Activated CD8-positive, alpha-beta memory T cell treated with anti-CD3 and anti-CD28 coated beads, Interleukin-2, amount 50 U/mL, for 24 hours (primary cell): ENCODE results near the gene SRSF8.

Source experiments
- DNase-seq: peaks from one replicate; pipeline ENCODE4 v3.0.0-alpha.2; 2020; ENCODE audit errors: extremely low read depth

Gene SRSF8

DNA sequence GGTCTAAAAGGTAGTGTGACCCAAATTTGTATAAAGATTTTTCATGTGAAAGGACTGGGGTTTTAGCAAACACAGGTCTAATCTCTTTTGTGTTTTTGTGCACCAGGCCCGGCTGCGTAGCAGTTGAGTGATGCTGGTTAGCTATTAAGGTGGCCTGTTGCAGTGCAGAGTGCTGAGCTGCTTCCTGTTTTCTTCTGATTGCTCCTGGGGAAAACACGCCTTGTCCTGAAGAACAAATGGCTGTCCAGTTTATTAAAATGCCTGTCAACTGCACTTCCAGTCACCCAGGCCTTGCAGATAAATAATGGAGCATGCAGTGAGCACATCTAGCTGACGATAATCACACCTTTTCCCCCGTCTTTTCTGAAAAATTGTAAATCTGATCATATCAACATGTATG is 1.8 kb downstream of the SRSF8 start:
- DNase-seq, result no peak

DNA sequence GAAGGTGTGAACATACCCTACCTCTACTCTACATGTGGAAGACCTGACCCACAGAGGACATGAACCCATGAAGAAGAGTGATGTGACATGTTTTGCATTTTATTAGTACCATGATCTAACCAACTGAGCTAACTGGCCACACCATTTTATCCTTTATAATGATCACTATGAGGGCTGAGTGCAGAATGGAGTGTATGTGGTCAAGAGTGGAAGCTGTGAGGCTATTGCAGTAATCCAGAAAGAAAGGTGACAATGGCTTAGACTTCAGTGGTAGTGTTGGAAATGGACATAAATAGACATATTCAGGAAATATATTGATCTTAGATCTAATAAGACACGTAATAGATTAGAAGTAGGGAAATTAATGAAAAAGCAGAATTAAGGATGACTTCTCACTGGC is 3.8 kb downstream of the SRSF8 start:
- no peak for DNase-seq

DNA sequence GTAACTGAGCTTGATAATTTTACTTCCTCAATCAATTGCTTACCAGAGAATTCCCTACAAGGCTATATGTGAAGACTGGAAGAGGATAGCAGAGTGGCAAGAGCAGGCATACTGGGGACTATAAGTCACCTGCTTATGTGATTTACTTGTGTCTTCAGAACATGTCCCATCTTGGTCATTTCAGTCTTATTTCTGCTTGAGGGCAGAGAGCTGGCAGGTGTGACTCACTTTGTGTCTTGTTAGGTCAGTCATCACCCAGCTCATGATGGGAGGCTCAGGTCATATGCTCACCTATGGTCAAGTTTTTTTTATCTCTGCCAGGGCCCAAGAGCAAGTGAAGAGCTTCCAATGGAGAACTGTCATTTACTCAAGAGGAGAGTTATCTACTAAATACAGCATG is 6.2 kb downstream of the SRSF8 start:
- no peak for DNase-seq

DNA sequence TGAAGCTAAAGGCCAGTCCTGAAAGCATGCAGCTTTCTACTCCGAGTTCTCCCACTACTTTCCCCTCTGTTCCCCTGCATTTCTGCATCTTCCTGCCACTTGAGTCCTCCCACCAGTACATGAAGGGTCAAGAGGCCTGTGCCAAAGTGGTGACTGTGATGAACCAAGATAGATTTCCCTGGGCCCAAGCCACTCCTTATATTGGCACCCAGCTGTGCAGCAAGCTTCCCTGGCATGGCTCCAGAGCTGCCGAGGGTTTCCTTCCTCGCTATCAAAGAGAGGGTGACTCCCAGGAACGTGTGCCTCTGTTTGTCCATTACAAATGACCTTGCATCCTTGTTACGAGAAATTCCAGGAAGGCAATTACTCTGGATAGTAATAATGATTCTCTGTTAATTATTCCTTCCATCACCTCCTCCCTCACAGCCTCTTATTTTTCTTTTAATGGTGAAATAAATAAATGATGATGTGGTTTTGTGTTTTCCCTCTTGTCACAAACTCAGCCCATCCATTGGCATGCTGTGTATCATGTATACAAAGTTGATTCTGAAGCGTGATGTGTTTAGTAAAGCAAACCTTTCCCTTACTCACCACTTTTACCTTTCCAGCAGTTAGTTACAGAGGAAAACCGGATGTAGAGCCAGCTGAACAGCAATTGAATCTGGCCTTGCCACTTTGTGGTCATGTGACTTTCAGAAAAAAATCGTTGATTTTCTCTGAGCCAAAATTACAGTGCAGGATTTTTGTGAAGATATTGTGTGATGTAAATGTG is 8.3 kb downstream of the SRSF8 start:
- DNase-seq, result no peak

DNA sequence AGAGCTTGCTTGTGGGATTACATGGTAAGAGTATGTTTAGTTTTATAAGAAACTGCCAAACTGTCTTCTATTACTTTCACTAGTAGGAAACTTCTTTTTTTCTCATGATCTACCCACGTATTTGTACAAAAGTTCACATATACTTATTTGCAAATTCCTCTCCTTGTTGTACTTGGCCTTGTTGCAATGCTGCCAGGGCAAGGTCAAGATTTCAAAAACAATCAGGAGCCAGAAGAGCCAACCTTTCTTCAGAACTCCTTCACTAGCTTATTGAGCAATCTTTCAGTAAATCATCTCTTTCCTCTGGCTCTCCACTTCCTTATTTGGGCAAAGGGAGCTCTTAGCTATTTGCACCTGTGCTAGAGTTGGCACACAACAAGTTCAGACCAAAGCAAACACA is 9.7 kb downstream of the SRSF8 start:
- no peak for DNase-seq

DNA sequence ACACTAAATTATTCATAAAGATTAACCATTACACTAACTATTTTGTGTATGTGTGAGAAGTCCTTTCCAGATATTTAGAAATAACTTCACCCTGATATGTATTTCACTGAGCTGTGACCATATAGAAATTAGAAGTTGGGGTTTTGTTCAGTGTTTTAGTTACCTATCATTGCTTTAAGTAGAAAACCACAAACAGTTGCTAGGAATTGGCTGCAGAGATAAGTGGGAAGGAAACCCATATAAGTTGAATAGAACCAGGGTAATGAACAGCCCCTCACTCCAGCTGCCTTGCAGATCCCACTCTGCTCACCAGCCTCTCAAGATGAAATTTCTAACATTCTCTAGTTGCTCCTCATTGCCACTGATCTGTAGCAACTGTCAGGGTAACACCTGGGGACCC is 10.3 kb downstream of the SRSF8 start:
- no peak for DNase-seq

DNA sequence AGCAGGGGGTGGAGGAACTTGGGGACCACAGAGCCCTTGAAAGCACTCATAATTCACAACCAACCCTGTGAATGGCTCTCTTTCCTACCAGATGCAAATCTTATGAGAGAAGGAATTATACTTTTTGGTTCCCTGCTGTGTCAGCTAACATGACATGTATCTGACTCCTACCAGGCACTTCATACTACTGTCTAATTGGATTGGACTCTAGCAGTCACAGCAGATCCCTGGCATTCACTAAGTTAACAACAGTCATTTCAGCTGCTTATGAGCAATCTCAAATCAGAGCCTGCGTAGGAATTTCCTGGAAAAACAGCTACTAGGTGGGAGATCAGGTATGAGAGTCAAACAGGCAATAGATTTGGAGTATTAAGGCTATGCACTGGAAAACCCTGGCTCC is 11.8 kb downstream of the SRSF8 start:
- no peak for DNase-seq

DNA sequence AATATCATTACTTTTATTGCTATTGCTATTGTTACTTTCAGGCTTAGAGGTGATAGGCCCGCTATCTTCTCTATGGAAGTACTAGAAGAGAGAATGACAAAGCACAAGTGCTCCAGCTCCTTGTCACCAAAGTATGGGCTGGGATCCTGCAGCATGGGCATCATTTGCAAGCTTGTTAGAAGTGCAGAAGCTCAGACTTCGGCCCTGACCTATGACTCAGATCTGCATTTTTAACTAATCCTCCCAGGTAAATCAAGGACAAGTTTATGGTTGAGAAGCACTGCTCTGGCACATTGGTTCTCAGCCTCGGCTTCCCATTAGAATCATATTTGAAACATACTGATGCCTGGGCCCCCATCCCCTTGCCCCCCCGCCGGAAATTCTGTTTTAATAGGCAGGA is 14.3 kb downstream of the SRSF8 start:
- DNase-seq, result no peak

DNA sequence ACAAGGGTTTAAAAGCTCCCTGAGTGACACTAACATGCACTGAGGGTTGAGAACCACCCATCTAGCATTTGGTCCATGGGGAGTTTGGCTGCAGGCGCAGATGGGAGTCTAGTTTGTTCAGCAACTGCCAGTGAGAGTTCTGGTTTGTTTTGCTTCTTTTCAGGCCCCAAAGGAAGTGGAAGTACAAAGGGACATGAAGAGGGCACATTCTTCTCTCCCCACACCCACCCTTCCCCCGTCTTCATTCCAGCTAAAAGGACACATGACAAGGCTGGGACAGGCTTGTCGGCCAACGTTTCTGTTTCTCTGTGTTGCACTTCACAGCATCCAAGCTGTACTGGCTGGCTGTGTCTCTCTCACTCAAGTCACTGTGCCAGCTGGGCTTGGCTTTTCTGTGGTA is 14.7 kb downstream of the SRSF8 start:
- DNase-seq, result no peak

DNA sequence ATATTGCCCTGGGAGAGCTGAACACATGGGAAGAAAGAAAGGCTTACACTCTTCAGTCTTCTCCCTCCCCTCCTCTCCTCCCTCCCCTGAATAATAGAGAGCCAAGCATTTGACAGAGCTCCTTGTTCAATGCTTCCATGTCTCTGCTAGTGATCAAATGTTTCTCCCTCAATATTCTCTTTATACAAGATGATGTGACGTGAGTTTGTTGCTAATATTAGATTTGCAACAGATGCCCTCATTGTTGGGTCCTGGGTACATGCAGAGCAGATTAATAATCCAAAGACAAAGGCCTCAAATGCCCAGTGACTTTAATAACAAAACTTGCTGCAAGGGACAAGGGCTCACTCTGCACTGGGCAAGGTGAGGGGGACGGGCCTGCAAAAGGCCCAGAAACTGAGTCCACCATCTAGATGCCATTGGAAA is 15.9 kb downstream of the SRSF8 start:
- DNase-seq, result no peak

DNA sequence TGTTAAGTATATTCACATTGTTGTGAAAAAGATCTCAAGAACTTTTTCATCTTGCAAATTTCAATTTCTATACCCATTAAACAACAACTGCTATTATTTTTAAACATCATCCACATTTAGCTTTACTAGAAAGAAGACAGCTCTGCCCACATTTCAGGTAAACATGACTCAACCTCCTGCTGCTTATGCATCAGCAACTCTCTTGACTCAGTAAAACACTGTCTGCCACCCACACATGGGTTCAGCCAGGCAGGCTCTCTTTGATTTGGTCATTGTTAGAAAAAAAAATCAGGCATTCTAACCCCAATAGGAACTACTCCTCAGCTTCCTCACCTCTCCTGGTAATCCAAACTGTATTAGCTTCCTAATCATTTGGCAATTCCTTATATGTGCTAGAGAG is 17.8 kb downstream of the SRSF8 start:
- no peak for DNase-seq

DNA sequence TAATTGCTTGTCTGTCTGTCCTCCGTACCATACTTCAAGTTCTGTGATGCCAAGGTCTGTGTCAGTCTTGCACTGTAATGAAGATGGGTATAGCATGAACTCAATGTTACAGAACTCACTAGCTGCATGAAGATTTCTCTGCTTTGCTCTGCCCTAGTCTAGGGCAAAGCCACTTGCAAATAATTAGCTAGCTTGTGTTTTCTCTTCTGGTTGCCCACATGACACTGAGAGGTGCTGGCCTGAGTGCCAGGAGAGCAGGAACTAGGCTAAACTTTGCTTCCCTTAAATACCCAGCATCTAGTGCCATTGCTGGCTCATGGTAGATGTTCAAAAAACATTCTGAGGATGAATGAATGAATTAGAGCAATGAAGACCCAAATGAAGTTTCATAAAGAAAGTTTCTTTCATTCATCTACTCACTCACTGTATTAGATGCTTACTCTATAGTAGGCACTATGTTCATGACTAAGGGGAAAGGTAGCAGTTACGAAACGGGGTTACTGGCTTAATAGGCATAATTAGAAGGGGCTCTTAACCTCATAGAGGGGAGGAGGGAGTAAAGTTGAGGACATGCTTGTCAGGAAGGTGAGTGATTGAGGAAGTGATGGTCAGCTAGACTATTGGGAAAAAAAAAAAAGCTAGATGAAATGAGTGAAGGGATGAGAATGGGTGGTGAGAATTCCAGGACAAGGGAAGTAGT is 18.5 kb downstream of the SRSF8 start:
- no peak for DNase-seq

DNA sequence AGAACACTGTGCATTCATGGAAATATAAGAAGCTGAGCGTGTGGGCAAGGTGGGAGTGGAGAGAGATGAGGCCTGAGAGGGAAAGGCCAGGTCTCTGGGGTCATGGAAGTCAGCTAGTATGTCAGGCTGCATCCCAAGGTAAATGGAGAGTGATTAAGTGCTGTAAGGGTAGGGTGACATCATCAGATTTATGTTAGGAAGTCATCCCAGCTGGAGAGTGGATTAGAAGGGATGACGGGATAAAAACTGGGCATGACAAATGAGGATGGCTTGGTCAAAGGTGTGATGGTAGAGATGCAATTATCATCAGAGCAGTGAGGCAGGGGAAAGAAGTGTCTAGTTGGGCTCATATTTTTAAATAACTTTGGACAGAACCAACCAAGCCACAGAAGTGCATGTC is 19.4 kb downstream of the SRSF8 start:
- no peak for DNase-seq

DNA sequence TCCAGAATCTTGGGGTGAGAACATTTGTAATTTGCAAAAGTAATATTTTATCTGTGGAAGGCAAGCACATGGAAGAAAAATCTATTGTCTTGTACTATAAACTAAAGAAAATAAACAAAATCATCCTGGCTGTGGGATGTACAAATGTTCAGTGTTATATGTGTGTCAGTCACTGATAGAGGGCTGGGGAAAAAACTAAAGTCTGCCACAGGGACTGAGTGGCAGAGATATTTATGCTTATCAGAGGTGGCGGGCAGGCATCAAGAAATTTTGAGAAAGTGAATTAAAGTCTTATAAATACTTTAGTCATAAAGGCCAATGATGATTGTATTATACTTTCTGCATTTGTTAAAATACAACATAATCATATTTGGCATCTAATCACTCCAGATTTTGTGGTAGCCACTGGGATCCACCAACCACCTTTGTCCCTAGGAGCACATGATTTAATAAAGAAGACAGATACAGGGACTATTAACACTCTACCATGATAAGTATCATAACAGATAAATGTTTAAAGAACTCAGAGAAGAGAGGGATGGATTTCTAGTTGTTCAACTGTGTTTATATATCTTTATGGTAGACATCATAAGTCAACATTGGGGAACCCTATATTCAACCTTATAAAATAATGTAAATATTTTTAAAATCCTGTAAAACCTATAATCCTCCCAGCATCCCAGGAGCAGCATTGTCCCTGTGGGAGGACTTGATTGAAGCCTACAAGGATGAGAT is 20.3 kb downstream of the SRSF8 start:
- no peak for DNase-seq

DNA sequence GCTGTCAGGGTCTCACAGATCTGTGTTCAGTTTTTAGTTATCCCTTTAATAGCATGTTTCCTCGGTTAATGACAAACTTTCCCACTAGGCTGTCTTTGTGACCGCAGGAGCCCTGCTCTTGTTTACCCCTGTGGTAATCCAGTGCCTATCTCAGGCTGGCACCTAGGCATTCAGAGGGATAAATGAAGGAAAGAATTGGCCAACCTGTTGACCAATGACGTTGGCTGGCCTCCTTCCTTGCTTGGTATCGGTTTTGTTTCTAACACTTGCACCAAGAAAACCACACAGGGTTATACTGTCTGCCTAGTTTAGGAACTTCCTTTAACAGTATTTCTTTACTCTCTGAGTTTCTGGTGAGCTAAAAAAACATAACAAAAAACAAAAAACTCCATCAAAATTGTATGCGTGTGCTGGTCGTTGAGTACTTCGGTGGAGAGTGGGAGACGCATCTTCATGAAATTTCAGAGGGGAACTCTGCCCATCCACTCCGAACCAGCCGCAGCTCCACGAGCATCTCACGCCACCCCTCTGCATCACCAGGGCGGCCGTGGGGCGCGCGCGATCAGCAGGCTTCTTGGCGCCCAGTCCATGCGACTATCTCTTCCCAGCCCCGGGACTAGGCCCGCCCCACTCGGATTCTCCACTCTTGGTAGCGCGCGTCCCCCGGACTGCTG is 22.4 kb downstream of the SRSF8 start:
- no peak for DNase-seq

DNA sequence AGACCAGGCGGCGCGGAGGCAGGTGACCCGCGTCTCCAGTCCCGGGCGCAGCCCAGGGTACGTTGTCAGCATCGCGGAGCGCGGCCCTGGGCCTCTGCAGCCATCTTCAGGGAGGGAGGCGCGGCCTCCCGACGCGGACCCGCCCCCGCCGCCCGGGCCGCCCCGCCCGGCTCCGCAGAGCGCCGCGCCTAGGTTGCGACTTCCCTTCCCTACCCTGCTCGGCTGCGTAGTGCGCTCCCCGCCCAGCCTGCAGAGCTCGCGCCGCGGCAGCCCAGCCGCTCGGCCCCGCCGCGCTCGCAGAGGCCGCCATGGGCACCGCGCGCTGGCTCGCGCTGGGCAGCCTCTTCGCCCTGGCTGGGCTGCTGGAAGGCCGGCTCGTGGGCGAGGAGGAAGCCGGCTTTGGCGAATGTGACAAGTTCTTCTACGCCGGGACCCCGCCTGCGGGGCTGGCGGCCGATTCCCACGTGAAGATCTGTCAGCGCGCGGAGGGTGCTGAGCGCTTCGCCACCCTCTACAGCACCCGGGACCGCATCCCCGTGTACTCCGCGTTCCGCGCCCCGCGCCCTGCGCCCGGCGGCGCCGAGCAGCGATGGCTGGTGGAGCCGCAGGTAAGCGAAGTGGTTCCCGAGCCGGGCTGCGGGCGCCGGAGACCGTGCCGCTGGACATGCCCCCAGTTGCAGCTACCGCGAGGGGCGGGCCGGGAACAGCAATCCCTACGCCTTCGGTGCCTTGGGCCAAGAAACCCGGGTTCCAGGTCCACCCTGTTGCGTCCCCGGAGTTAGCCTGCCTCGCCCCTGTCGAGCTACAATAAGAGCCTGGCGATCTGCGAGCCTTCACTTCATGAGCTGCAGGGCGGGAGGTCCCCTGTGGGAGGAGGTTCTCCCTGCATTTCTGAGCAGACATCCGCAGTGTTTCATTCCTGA is 23.2 kb downstream of the SRSF8 start, which contains the start of gene ENDOD1:
Gene ENDOD1 (plus strand): TSS at position 227 of the 923 bp plus-strand sequence. CDS start 82 bp downstream, at position 309.
- DNase-seq, result no peak

DNA sequence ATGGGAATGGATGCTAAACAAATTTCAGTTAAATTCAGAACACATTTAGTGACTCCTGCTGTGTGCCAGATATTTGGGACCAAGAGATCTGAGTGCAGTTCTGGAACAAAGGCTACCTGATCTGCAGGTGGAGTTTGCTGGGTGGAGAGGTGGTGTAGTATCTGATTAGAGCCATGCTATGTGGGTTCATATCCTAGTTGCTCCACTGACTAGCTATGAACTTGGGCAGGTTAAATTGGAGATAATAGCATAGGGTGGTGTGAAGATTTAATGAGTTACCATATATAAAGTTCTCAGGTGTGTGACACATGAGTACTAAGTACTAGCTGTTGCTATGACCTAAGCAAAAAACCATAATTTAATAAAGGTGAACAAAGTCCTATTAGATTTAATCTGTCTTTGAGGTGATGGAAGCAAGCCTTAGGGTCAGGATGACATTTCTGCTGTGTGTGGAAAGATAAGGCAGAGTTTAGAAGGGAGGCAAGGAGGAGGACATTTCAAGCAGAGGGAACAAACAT is 25.0 kb downstream of the SRSF8 start:
- no peak for DNase-seq

DNA sequence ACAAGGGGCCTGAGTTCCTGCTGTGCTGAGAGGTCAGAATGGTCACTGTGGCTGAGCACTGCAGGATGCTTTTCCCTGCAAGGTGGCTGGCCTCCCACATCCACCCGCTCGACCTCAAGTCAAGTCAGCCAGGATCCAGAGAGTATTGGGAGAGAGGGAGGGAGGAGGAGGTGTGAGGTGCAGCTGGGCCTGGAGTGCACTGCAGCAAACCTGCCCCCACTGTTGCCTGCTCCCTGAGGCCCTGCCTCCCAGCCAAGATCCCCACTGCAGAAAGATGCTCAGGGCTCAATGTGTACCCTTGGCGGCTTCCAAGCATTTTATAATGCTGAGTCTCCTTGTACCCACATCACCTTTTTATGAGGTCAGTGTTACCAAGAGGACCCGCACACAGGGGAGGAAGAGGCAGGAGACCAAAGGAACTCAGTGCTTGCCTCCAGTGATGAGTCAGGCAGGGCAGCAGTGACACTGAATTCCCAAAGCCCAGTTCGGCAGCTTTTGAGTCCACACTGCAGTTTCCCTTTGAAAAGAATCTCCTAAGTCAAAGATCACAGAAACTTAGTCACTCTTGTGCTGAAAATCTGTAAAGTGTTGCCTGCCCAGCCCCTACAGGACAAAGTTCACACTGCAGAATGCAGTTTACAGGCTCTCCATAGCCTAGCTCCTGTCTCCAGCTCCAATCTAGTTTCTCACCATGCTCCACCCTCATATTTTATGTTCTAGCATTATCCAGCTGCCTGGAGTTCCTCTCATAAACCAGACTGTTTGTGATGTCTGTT is 26.0 kb downstream of the SRSF8 start:
- DNase-seq, result no peak

DNA sequence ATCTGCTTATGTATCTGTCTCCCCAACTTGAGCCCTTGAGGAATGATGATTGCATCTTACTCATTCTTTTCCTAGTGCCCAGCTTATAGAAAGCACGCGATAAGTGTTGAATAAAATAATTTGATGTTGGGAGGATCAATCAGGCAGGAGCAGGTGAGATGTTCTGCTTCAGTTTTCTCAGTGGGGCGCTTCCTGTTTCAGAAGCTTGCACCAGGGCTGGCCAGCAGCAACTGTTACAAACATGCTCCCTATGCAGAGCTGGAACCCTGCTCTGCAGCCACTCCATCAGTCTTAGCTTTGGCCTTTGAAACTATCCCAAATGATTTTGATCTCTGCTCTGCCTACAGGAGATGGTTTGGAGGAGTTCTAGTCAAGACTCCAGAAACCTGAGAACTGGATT is 26.8 kb downstream of the SRSF8 start:
- DNase-seq, result no peak
